Transverse colon (tissue), 4 donors: ENCODE data around the gene EFCAB10.

Experiments used
- POLR2AphosphoS5 ChIP-seq, 3 donors: sonication (generic); formaldehyde crosslinking; IDR thresholded peaks; one replicate each; pipeline ENCODE4 v1.6.1; 2016; ENCODE audit warnings: antibody characterized with exemption in 3 of 3
- TF ChIP-seq, protein P1 (sequence below), 5 experiments: fragments of 200-600 bp in 3 of 5; fragments of 450-650 bp in 2 of 5; sonication (generic) in 3 of 5; IDR thresholded peaks; 1 replicate in 2 of 5; 2 replicates in 3 of 5; pipeline ENCODE4 v1.5.1; 2016 to 2017; ENCODE audit warnings: antibody characterized with exemption in 5 of 5, inconsistent platforms in 3 of 5, mild to moderate bottlenecking in 2 of 5, moderate library complexity in 1 of 5

DNA sequence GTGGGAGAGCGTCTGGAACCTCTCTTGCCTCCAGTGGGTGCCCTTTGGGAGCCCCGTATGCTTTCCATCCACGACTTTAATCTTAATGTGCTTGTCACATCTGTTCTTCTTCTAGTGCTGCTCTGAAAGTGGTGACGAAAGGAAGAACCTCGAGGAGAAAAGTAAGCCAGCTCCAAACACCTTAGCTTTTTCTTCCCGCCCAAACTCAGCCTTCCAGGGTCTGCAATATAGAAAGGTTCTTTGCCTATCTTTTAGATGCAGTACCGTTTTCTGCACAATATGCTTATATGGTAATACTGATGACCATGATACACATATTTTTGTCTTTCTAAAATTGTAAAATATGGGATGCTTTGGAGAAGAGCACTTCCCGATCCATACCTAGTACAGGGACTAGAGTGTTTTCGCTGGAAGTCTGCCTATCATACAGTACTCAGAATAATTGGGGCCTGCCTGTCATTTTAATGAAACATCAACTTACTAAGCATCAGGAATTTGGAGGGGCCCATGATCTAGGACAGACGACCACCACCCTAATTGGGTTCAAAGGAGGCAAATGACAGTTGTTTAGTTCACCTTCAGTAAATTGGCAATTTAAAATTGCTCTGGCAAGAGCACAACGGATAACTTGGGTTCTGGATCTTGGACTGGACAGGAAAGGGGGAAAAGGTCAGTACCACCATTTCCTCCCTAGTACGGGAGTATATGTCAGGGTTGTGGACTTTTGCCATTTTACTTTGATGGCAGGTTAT, 48.4 kb downstream of the EFCAB10 start:
- TF ChIP-seq, protein P1, sequence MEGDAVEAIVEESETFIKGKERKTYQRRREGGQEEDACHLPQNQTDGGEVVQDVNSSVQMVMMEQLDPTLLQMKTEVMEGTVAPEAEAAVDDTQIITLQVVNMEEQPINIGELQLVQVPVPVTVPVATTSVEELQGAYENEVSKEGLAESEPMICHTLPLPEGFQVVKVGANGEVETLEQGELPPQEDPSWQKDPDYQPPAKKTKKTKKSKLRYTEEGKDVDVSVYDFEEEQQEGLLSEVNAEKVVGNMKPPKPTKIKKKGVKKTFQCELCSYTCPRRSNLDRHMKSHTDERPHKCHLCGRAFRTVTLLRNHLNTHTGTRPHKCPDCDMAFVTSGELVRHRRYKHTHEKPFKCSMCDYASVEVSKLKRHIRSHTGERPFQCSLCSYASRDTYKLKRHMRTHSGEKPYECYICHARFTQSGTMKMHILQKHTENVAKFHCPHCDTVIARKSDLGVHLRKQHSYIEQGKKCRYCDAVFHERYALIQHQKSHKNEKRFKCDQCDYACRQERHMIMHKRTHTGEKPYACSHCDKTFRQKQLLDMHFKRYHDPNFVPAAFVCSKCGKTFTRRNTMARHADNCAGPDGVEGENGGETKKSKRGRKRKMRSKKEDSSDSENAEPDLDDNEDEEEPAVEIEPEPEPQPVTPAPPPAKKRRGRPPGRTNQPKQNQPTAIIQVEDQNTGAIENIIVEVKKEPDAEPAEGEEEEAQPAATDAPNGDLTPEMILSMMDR (IDR thresholded peaks at IDR 0.05) = no peak
- TF ChIP-seq POLR2AphosphoS5 (IDR thresholded peaks at IDR 0.05) = no peak
